H1 (cell line): ENCODE measurements around the gene OMP. TPM values are rescaled to one million over a fixed set of nuclear protein-coding genes. Genes with fewer than 3 reads are reported as not detected.
A peak's percentile ranks its signal among the peaks of the same experiment; 100 is the strongest.

Experiments used
- CTCF ChIP-seq, 3 experiments: IDR thresholded peaks; 1 replicate in 2 of 3; 2 replicates in 1 of 3; pipeline versions ENCODE4 v1.5.1 to v1.6.1; 2011; ENCODE audit warnings: low read length in 3 of 3, mild to moderate bottlenecking in 3 of 3, inconsistent platforms in 2 of 3, low read depth in 1 of 3, moderate library complexity in 1 of 3; ENCODE audit not compliant: insufficient read depth in 1 of 3; ENCODE audit errors: control extremely low read depth in 1 of 3
- polyA plus RNA-seq, 7 experiments: library from polyadenylated mRNA; depleted of rRNA in 3 of 7; stranded (reverse) in 5 of 7; unstranded in 2 of 7; fragments of >200 nt in 5 of 7; fragments of 200-250 nt in 2 of 7; gene quantifications; 1 replicate in 5 of 7; 2 replicates in 1 of 7; 4 replicates in 1 of 7; pipeline versions ENCODE4 v1.2.1 to v1.2.3, GENCODE V29; 2011 to 2013; ENCODE audit warnings: missing spikeins in 2 of 7, mixed read lengths in 2 of 7
- total RNA-seq: library from RNA; stranded (reverse); fragmentation: NEBNext Ultra II Directional; extraction: Animal tissue kit (Norgen Biotek cat#: 25700); gene quantifications from 2 replicates; pipeline ENCODE4 v1.2.1, GENCODE V29; 2021

The OMP gene
- total and polyA plus RNA-seq, 2 of the 8 experiments (the other 6 are each of a cell fraction or from before 2014, with no cell fraction given) = not detected

- TF ChIP-seq CTCF (IDR thresholded peaks at IDR 0.05; ENCODE audit: control extremely low read depth in 1 of 3, insufficient read depth in 1 of 3, low read depth in 1 of 3, low read length in 3 of 3) = peak; percentile 44 to 66 (median 59)
Measured at GRCh38 chr11:77113382-77114088, 10.9 kb downstream of the OMP start (continued).
